Kidney (tissue), 14 donors: Measurements from ENCODE around the gene ZNF669. TPM values are rescaled to one million over a fixed set of nuclear protein-coding genes. Genes with fewer than 3 reads are reported as not detected.
"Not testable (repeated sequence)": the region's sequence is repeated elsewhere in the genome, so short reads cannot be mapped to it uniquely, and the experiment has no call there.

Source experiments
- DNase-seq, 5 donors: peaks; one replicate each; pipeline ENCODE4 v3.0.0-alpha.2; 2013 to 2020
- FAIRE-seq: peaks from 2 replicates; lab custom pipeline; 2012; peaks lifted over from hg19 to GRCh38; lab: Jason Lieb, UNC
- H3K27ac ChIP-seq, 2 donors: one replicate each; pipeline ENCODE4 v1.7.0; 2013; ENCODE audit warnings: low read depth in 2 of 2, low read length in 2 of 2, inconsistent platforms in 1 of 2
- H3K27me3 ChIP-seq: one replicate; pipeline ENCODE4 v1.7.1; 2013; ENCODE audit warnings: low read length, inconsistent platforms; ENCODE audit not compliant: control insufficient read depth, insufficient read depth
- H3K36me3 ChIP-seq, 3 donors: one replicate each; pipeline versions ENCODE4 v1.7.0 to v1.7.1; 2013; ENCODE audit warnings: low read length in 3 of 3, control low read depth in 1 of 3, inconsistent platforms in 1 of 3; ENCODE audit not compliant: insufficient read depth in 3 of 3, control insufficient read depth in 2 of 3
- H3K4me1 ChIP-seq, 3 donors: one replicate each; pipeline versions ENCODE4 v1.7.0 to v1.7.1; 2013; ENCODE audit warnings: low read length in 3 of 3, inconsistent platforms in 1 of 3, low read depth in 1 of 3; ENCODE audit not compliant: control insufficient read depth in 2 of 3, insufficient read depth in 2 of 3
- H3K4me3 ChIP-seq, 3 donors: one replicate each; pipeline versions ENCODE4 v1.7.0 to v1.8.1; 2013; ENCODE audit warnings: low read length in 3 of 3, control low read depth in 1 of 3, inconsistent platforms in 1 of 3
- H3K9ac ChIP-seq, 3 donors: one replicate each; pipeline versions ENCODE4 v1.7.0 to v1.7.1; 2013; ENCODE audit warnings: low read length in 3 of 3, control low read depth in 1 of 3, inconsistent platforms in 1 of 3
- H3K9me3 ChIP-seq, 3 donors: one replicate each; pipeline versions ENCODE4 v1.7.0 to v1.7.1; 2013; ENCODE audit warnings: low read length in 3 of 3, control low read depth in 1 of 3, inconsistent platforms in 1 of 3; ENCODE audit not compliant: control insufficient read depth in 2 of 3, insufficient read depth in 1 of 3
- intact Hi-C: fragments of 100-400 bp; cut with DNase I; formaldehyde crosslinking; loops from one replicate; pipeline ENCODE4 v1.11.1; 2022
- polyA plus RNA-seq: library from polyadenylated mRNA; stranded (reverse); fragments of 350-450 nt; fragmentation: Illumina TruSeq; extraction: RNeasy Lipid Tissue Mini Kit (QIAGEN cat#74804); gene quantifications from one replicate; pipeline ENCODE4 v1.2.3, GENCODE V29; 2014; ENCODE audit warnings: low read depth, low replicate concordance; ENCODE audit not compliant: insufficient read depth
- total RNA-seq: library from RNA; stranded (reverse); fragmentation: NEBNext Ultra II Directional; extraction: Animal tissue kit (Norgen Biotek cat#: 25700); gene quantifications from one replicate; pipeline ENCODE4 v1.2.1, GENCODE V29; 2021
- TF ChIP-seq, protein P1 (sequence below): IDR thresholded peaks from 3 replicates; pipeline ENCODE4 v1.5.1; 2012; ENCODE audit warnings: mild to moderate bottlenecking, moderate library complexity, borderline replicate concordance; ENCODE audit not compliant: insufficient read depth; ENCODE audit errors: extremely low read depth
- donor health status: control.
- donor health status: control.
- donor health status: control.
- donor health status: control.
- donor health status: control.
- donor health status: DM: yes; HTN: yes; CAD: no.
- donor health status: Normal renal cell carcinoma (clear cell type).

The ZNF669 gene
- total and polyA plus RNA-seq, 2 donors from 2014 or later, result 4.2 to 7.8 TPM

DNA sequence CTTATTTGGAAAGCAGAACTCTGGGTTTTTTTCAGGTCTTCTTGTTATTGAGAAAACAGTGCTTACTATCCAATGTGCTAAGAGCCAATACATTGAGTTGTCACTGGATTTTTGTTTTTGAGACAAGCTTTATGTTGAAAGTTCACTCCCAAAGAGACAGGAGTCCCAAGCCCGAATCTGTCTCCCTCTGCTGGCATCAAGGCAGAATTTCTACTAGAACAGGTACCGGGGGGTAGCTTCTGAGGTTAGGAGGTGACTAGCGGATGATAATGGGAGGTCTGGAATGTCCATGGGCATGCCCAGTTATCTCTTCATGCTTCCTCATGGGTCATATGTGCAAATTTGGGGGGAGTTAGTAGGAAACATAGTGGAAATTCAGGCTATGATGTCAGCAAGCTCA is 42.5 kb upstream of the ZNF669 start:
- TF ChIP-seq, protein P1, sequence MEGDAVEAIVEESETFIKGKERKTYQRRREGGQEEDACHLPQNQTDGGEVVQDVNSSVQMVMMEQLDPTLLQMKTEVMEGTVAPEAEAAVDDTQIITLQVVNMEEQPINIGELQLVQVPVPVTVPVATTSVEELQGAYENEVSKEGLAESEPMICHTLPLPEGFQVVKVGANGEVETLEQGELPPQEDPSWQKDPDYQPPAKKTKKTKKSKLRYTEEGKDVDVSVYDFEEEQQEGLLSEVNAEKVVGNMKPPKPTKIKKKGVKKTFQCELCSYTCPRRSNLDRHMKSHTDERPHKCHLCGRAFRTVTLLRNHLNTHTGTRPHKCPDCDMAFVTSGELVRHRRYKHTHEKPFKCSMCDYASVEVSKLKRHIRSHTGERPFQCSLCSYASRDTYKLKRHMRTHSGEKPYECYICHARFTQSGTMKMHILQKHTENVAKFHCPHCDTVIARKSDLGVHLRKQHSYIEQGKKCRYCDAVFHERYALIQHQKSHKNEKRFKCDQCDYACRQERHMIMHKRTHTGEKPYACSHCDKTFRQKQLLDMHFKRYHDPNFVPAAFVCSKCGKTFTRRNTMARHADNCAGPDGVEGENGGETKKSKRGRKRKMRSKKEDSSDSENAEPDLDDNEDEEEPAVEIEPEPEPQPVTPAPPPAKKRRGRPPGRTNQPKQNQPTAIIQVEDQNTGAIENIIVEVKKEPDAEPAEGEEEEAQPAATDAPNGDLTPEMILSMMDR, result no peak
- no peaks in the 10 kb centered on the region for H3K27me3 ChIP-seq
- no peaks in the 10 kb centered on the region for H3K4me1 ChIP-seq
- no peak overlapping the region for H3K27ac ChIP-seq
- DNase-seq, result no peak
- no peak overlapping the region for H3K9ac ChIP-seq
- H3K9me3 ChIP-seq, result peaks cover 6 to 60% (median 13%) of the 10 kb centered on the region in 3 donors
- no peak overlapping the region for H3K4me3 ChIP-seq
- H3K36me3 ChIP-seq, result peaks cover 0 to 5% (median 2%) of the 10 kb centered on the region in 3 donors
- no peak for FAIRE-seq
- intact Hi-C loops, result no loop called here

DNA sequence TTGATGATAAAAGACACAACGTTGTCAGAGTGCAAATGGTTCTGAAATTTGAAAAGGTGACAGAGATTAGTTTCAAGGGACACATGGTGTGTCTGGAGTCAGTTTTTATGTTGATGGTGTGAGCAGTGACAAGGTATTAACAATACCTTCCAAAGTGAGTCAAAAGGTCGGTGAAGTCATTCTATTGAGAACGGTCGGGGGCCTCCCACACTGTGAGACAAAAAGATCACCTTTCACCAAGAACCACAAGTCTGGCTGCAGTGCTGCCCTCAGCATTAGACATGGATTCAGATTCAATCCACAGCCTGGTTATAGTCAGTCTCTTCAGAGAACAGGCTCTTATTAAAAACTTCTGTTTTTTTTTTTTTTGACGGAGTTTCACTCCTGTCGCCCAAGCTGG is 41.1 kb upstream of the ZNF669 start:
- DNase-seq (no peak), FAIRE-seq (no peak)
- H3K9ac ChIP-seq, result no peak overlapping the region
- peaks cover 0 to 5% (median 4%) of the 10 kb centered on the region in 3 donors for H3K36me3 ChIP-seq
- no peak overlapping the region for H3K27ac ChIP-seq
- intact Hi-C loops, result no loop called here
- H3K9me3 ChIP-seq, result peaks cover 4 to 74% (median 13%) of the 10 kb centered on the region in 3 donors
- TF ChIP-seq, protein P1, result no peak
- H3K4me1 ChIP-seq, result no peaks in the 10 kb centered on the region
- no peaks in the 10 kb centered on the region for H3K27me3 ChIP-seq
- no peak overlapping the region for H3K4me3 ChIP-seq

DNA sequence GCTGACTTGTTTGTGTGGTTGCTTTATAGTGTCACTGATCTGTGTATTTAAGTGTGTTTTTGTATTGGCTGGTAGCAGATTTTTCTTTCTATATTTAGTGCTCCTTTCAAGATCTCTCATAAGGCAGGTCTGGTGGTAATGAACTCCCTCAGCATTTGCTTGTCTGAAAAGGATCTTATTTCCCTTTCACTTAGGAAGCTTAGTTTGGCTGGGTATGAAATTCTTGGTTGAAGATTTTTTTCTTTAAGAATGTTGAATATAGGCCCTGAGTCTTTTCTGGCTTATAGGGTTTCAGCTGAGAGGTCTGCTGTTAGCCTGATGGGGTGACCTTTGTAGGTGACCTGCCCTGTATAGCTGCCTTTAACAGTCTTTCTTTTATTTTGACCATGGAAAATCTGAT is 35.4 kb upstream of the ZNF669 start:
- H3K4me1 ChIP-seq, FAIRE-seq, H3K4me3 ChIP-seq, H3K9ac ChIP-seq, H3K36me3 ChIP-seq, intact Hi-C loops, H3K27me3 ChIP-seq, H3K27ac ChIP-seq: not testable (repeated sequence)
- DNase-seq, result peak in 1 of 5 donors; percentile 4
- peaks cover 0 to 80% (median 14%) of the 10 kb centered on the region in 3 donors for H3K9me3 ChIP-seq

DNA sequence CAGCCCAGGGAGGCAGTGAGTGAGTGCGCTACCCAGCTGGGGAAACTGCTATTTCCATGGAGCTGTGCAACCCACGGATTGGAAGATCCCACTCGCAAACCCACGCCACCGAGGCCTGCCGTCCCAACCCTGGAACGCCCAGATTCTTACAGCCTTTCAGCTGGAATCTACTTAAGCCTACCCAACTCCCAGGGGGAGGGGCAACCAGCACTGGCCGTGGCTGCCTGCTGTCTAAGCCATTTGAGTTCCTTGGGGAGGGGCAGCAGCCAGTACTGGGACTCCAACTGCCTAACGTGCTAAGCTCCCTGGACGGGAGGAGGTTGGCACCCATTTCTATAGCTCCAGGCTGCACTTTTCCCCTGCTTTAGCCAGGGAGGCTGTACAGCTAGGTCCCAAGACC is 27.1 kb upstream of the ZNF669 start:
- FAIRE-seq, result no peak
- H3K9me3 ChIP-seq, result peaks cover 0 to 33% (median 6%) of the 10 kb centered on the region in 3 donors

DNA sequence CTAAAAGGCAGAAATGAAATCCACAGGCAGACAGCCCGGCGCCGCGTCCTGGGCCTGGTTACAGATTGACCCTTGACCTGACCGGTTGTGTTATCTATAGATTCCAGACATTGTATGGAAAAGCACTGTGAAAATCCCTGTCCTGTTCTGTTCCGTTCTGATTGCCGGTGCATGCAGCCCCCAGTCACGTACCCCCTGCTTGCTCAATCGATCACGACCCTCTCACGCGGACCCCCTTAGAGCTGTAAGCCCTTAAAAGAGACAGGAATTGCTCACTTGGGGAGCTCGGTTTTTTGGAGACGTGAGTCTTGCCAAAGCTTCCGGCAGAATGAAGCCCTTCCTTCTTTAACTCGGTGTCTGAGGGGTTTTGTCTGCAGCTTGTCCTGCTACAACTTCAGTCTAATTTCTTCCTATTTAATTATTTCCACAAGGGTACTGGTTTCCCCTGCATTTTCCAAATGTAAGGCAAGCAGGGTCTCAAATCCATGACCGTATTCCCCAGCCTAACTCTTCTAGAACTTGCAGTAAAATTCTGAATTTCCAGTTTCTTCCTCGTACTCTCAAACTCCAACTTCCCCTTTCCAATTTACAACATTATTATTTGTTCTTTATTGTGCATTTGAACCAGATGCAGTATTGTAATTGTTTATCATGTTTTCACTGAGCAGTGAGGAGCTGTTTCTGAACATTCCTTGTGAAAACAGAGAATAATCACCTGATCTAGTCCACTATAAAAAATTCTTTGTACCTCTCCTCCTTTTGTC is 23.5 kb upstream of the ZNF669 start:
- not testable (repeated sequence) for H3K4me1 ChIP-seq, DNase-seq, H3K36me3 ChIP-seq, H3K9ac ChIP-seq, H3K27me3 ChIP-seq, H3K27ac ChIP-seq, H3K9me3 ChIP-seq, FAIRE-seq
- intact Hi-C loops, result loop anchor here (5.0 kb wide), 1 partner anchor 40 kb away; no protein-coding TSS in a partner anchor
- peak overlapping the region in 2 of 3 donors; percentile 36 to 48 for H3K4me3 ChIP-seq

More for the DNA sequence above, 27.1 kb upstream of the ZNF669 start:
- intact Hi-C loops, result no loop called here
- Histone ChIP-seq H3K27ac (no peak overlapping the region), H3K9ac (no peak overlapping the region), H3K4me3 (no peak overlapping the region), H3K4me1 (no peaks in the 10 kb centered on the region), H3K27me3 (no peaks in the 10 kb centered on the region), H3K36me3 (peaks cover 0 to 6% (median 0%) of the 10 kb centered on the region in 3 donors)
- TF ChIP-seq, protein P1, result no peak
- no peak for DNase-seq

DNA sequence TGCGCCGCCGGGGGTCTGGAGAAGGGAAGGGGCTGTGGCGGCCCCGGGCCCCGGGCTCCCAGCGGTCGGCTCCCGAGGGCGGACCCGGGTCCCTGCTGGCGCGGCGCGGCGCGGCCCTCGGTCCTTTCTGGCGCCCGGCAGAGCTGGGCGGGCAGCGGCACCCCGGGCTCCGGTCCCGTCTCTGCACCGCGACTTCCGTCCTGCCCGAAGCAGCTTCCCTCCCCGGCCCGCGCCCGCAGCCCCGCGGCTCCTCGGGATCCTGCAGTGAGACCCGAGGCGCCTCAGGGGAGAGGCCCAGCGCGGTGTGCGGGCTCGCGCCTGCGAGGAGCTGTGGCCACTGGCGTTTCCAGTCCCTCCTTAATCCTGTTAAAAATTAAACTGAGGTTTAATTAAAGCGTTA is 22.4 kb upstream of the ZNF669 start:
- H3K4me1 ChIP-seq, H3K9ac ChIP-seq, H3K27me3 ChIP-seq, H3K27ac ChIP-seq, DNase-seq, H3K4me3 ChIP-seq, FAIRE-seq, H3K36me3 ChIP-seq, H3K9me3 ChIP-seq: not testable (repeated sequence)
- intact Hi-C loops, result loop anchor here (5.0 kb wide), 1 partner anchor 41 kb away; no protein-coding TSS in a partner anchor
